WTC11 (cell line): Measurements from ENCODE around the gene KIF3B.

Source experiments
- ATF1 ChIP-seq: sonication (generic); formaldehyde crosslinking; IDR thresholded peaks from 2 replicates; pipeline ENCODE4 v1.8.1; 2023; ENCODE audit warnings: mild to moderate bottlenecking, moderate library complexity, missing genetic modification reagents
- NR2C2 ChIP-seq: sonication (generic); formaldehyde crosslinking; IDR thresholded peaks from 2 replicates; pipeline ENCODE4 v1.8.0; 2022; ENCODE audit warnings: mild to moderate bottlenecking, missing genetic modification reagents
- ZNF416 ChIP-seq: fragments of 250-450 bp; sonication (Bioruptor Pico); IDR thresholded peaks from 2 replicates; pipeline ENCODE4 v1.9.0; 2021; ENCODE audit warnings: mild to moderate bottlenecking, inconsistent platforms
- TF ChIP-seq, protein P1 (sequence below): fragments of 200-600 bp; IDR thresholded peaks from 2 replicates; pipeline ENCODE4 v1.8.0; 2022; ENCODE audit warnings: antibody characterized with exemption
- TF ChIP-seq, protein P2 (sequence below): sonication (generic); formaldehyde crosslinking; conservative IDR thresholded peaks from 2 replicates; pipeline ENCODE4 v1.8.1; 2022; ENCODE audit warnings: mild to moderate bottlenecking, missing genetic modification reagents
- TF ChIP-seq, protein P3 (sequence below): sonication (generic); formaldehyde crosslinking; IDR thresholded peaks from 2 replicates; pipeline ENCODE4 v1.8.1; 2022; ENCODE audit warnings: low read depth, missing genetic modification reagents, borderline replicate concordance
- TF ChIP-seq, protein P4 (sequence below): sonication (generic); formaldehyde crosslinking; IDR thresholded peaks from 2 replicates; pipeline ENCODE4 v1.8.0; 2022; ENCODE audit warnings: mild to moderate bottlenecking, missing genetic modification reagents
- TF ChIP-seq, protein P5 (sequence below): sonication (generic); formaldehyde crosslinking; IDR thresholded peaks from 2 replicates; pipeline ENCODE4 v1.8.0; 2022; ENCODE audit warnings: mild to moderate bottlenecking, missing genetic modification reagents

DNA sequence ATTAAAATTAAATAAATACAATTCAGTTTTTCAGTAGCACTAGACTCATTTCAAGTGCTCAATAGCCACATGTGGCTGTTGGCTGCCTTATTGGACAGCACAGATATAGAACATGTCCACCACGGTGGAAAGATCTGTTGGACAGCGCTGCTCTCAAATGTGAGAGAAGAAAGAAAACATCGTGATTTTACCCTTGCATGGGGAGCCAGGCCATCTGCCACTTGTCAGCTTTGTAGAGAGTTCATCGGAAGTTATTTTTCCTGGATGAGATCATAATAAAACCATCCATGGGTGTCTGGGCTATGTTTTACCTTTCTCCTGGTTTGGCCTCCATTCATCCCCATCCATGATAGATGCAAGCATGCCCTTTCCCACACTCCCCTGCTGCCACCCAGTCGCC lies 5.8 kb upstream of the KIF3B start:
- TF ChIP-seq, protein P1, sequence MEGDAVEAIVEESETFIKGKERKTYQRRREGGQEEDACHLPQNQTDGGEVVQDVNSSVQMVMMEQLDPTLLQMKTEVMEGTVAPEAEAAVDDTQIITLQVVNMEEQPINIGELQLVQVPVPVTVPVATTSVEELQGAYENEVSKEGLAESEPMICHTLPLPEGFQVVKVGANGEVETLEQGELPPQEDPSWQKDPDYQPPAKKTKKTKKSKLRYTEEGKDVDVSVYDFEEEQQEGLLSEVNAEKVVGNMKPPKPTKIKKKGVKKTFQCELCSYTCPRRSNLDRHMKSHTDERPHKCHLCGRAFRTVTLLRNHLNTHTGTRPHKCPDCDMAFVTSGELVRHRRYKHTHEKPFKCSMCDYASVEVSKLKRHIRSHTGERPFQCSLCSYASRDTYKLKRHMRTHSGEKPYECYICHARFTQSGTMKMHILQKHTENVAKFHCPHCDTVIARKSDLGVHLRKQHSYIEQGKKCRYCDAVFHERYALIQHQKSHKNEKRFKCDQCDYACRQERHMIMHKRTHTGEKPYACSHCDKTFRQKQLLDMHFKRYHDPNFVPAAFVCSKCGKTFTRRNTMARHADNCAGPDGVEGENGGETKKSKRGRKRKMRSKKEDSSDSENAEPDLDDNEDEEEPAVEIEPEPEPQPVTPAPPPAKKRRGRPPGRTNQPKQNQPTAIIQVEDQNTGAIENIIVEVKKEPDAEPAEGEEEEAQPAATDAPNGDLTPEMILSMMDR, result no peak
- TF ChIP-seq ZNF416 (CRISPR knock-in tag), result no peak
- no peak for TF ChIP-seq ATF1 (CRISPR knock-in tag)
- TF ChIP-seq, protein P2, sequence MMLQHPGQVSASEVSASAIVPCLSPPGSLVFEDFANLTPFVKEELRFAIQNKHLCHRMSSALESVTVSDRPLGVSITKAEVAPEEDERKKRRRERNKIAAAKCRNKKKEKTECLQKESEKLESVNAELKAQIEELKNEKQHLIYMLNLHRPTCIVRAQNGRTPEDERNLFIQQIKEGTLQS, result no peak
- TF ChIP-seq, protein P3, sequence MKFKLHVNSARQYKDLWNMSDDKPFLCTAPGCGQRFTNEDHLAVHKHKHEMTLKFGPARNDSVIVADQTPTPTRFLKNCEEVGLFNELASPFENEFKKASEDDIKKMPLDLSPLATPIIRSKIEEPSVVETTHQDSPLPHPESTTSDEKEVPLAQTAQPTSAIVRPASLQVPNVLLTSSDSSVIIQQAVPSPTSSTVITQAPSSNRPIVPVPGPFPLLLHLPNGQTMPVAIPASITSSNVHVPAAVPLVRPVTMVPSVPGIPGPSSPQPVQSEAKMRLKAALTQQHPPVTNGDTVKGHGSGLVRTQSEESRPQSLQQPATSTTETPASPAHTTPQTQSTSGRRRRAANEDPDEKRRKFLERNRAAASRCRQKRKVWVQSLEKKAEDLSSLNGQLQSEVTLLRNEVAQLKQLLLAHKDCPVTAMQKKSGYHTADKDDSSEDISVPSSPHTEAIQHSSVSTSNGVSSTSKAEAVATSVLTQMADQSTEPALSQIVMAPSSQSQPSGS (CRISPR knock-in tag), result no peak
- TF ChIP-seq NR2C2 (CRISPR knock-in tag), result no peak
- TF ChIP-seq, protein P4, sequence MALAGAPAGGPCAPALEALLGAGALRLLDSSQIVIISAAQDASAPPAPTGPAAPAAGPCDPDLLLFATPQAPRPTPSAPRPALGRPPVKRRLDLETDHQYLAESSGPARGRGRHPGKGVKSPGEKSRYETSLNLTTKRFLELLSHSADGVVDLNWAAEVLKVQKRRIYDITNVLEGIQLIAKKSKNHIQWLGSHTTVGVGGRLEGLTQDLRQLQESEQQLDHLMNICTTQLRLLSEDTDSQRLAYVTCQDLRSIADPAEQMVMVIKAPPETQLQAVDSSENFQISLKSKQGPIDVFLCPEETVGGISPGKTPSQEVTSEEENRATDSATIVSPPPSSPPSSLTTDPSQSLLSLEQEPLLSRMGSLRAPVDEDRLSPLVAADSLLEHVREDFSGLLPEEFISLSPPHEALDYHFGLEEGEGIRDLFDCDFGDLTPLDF (CRISPR knock-in tag), result no peak
- TF ChIP-seq, protein P5, sequence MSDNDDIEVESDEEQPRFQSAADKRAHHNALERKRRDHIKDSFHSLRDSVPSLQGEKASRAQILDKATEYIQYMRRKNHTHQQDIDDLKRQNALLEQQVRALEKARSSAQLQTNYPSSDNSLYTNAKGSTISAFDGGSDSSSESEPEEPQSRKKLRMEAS (CRISPR knock-in tag), result no peak
